ENCODE data around the gene EPHB2.

Gene EPHB2

GRCh38 chr1:22951796-22952195 lies 241.2 kb downstream of the EPHB2 start:
- no peak for DNase-seq (ENCODE audit: low read depth in 2 of 2)

DNA sequence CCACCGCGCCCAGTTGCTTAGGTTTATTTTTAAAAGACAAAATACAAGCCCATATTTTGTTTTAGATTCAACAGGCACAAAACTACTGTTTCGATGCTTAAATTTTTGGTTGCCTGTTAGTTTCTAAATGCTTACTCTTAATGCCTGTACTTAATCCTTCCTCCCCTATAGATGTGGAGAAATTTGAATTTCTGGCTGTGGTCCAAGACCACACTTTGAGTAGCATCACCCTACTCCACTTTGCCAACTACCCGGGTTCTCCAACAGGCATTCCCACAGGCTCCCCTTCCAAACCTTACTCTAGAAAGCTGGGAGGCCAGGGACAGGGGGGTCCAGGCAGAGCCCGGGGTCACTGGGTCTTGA lies 242.0 kb downstream of the EPHB2 start:
- no peak for DNase-seq (ENCODE audit: low read depth in 2 of 2)

DNA sequence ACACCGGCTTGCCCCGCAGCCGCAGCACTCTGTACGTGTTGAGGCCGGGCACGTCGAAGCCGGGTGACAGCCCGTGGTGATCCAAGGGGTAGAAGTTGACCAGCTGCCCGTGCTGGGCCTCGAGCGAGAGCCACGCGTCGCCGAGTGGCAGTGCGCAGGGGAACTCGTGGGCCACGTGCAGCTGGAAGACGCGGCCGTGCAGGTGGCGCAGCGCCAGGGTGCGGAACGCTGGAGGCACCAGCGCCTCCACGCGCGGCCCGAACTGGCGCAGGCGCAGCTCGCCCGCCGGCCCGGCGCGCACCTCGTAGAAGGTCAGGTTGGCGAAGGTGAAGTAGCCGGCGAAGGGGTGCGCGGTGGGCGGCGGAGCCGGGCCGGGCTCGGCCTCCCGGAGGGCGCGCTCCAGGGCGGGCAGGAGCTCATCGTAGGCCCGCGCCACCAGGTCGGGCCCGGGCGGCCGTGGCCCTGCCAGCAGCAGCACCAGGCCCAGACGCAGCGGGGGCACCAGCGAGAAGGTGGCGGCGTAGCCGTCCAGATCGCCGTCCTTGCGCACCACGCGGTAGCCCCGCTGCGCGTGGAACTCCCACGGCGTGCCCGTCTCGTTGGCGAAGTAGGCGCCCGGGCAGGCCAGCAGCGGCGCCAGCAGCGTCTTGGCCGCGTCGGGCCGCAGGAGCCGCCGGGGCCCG lies 242.6 kb downstream of the EPHB2 start:
- DNase-seq (ENCODE audit: low read depth in 2 of 2), result no peak

DNA sequence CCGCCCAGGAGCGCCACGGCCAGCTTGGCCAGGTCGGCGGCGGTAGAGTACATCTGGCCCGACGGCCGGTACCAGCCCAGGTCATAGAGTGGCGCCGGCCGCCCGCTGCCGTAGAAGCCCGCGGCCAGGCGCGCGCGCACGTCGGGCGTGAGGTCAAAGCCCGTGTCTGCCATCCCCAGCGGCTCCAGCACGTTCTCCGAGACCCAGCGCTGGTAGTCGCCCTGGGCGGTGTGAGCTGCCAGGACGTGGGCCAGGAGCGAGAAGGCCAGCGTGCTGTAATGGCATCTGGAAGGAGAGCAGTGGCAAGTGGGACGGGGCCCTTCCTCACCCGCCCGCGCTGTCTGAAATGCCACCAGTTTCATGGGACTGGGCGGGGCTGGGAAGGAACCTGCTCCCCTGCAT lies 243.1 kb downstream of the EPHB2 start:
- DNase-seq (ENCODE audit: low read depth in 2 of 2), result no peak

DNA sequence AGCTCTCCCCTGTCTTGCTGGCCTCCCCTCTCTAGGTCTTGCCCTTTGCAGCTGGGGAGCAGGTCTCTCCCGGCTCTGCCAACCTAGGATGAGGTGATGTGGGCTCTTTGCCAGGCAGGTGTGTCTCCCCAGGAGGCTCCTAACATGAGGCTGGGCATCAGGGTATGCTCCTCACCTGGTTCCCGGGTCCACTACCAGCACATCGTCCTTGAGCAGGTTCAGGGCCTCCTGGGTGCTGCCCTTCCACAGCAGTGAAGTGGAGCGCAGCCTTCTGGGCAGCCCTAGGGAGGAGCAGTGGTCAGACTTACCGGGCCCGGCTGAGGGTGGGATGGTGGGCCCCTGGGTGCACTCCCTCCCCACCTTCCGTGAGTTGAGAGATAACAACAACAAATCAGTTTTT lies 244.5 kb downstream of the EPHB2 start:
- DNase-seq (ENCODE audit: low read depth in 2 of 2), result no peak

GRCh38 chr1:22957066-22957465 lies 246.4 kb downstream of the EPHB2 start:
- DNase-seq (ENCODE audit: low read depth in 2 of 2), result no peak

- no peak for DNase-seq (ENCODE audit: low read depth in 2 of 2)
These were observed 247.9 kb downstream of the EPHB2 start for GRCh38 chr1:22958556-22958955.

DNA sequence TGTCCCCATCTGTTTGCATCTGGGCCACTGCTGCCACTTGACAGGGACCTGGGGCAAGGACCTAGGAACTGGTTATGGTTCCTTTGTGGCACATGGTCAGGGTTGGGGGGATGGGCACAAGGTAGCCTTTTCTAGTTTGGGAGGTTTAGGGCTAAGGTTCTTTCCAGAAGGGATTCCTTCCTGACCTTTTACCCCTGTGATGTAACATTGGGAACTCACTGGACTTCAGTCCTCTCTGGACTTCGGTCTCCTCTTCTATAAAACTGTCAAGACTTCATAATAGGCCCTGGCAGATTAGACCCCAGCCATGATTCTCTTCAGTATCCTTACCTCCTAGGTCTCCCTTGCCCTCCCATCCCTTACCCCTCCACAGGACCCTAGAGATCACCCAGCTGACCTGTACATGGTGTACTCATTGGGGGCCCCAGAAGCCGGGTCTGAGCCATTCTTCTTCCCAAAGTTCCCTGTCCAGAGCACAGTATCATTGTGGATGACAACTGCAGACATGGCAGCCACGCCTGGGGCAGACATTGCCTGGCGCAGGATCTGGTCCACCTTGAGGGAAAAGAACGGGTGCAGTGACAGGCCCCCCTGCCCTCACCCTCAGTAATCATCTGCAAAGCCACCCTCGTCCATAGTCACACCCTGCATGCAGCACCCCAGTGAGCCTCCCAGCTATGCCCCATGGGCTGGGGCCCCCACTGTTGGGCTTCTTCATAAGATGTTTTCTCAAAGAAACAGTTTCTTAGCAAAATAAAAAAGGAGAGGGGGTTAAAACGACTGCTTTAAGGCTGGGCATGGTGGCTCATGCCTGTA lies 249.1 kb downstream of the EPHB2 start:
- DNase-seq (ENCODE audit: low read depth in 2 of 2), result no peak

DNA sequence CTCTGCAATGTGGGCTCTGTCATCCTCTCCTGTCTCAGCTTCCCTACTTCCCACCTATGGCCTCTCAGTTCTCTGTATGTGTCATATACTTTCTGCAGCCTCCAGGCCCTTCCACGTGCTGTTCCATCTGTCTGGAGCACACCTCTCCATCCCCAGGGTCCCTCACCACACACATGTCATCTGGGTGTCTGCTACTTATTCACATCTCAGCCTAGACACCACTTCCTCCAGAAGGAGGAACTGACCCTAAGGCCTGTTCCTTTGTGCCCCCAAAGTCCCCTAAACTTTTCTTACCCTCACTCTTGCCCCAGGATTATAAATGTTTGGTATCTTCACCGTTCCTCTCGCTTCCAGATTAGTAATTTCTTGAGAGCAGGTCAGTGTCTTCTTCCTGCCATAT lies 251.9 kb downstream of the EPHB2 start:
- DNase-seq (ENCODE audit: low read depth in 2 of 2), result no peak

DNA sequence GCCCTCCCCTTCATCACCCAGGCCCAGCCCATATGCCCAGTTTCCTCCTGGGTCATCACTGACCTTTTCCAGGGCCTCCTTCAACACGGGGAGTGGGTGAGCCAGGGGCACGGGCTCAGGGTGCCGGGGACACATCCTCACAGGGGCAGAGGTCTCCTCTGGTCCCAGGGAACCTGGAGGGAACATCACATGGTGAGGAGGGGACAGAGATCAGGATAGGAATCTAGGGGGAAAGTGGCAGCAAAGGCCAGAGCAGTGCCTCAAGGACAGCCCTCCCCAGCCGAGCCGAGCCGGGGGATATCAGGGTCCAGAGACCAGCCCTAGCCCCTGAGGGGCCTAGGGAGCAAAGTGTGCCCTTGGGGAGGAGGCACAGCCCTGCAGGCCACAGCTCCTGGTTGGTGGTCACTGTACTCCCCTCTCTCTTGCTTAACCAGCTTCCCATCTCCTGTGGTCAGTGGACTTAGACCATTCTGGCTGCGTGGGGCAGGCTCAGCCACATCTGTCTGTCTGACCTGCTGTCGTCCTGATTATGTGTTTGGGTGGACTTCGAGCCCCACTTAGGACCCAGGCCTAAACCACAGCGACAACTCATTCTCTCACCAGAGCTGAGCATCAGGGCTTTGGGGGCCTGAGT lies 252.5 kb downstream of the EPHB2 start:
- no peak for DNase-seq (ENCODE audit: low read depth in 2 of 2)

- no peak for DNase-seq (ENCODE audit: low read depth in 2 of 2)
These were observed 255.7 kb downstream of the EPHB2 start for GRCh38 chr1:22966309-22966708.

GRCh38 chr1:22967833-22968232 lies 257.2 kb downstream of the EPHB2 start:
- no peak for DNase-seq (ENCODE audit: low read depth in 2 of 2)

GRCh38 chr1:22969304-22969709 lies 258.7 kb downstream of the EPHB2 start:
- no peak for DNase-seq (ENCODE audit: low read depth in 2 of 2)

DNA sequence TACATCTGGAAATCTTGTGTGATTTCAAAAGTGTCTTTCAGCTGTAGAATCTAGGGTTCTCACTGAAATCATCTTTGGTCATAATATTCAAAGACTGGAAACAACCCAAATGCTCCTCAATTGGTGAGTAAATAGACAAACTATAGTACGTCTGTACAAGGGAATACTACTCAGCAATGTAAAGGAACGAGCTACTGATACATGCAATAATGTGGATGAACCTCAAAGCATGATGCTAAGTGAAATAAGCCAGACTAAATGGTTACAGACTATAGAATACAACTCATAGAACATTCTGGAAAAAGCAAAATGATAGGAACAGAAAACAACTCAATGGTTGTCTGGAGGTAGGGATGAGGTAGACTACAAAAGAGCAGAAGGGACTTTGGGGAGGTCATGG lies 259.5 kb downstream of the EPHB2 start:
- DNase-seq (ENCODE audit: low read depth in 2 of 2), result no peak
